Neural cell (in vitro differentiated cells): ENCODE measurements around the gene ST6GALNAC3. TPM values are rescaled to one million over a fixed set of nuclear protein-coding genes. Genes with fewer than 3 reads are reported as not detected.

Source experiments
- H2AFZ ChIP-seq: fragments of 200-600, 300-800 bp; sonication (generic), shearing (Covaris generic); 2 replicates; pipeline ENCODE4 v1.6.0; 2014; ENCODE audit warnings: low read depth, mild to moderate bottlenecking, antibody characterized with exemption, low read length, moderate library complexity
- H3F3A ChIP-seq: fragments of 200-600 bp; shearing (Covaris generic); 2 replicates; pipeline ENCODE4 v1.6.1; 2016; ENCODE audit warnings: mild to moderate bottlenecking, moderate library complexity, mixed read lengths, antibody characterized with exemption, low read length; ENCODE audit not compliant: insufficient read depth, poor library complexity, severe bottlenecking
- H3K27ac ChIP-seq: fragments of 200-600, 300-800 bp; sonication (generic), shearing (Covaris generic); 2 replicates; pipeline ENCODE4 v1.5.1; 2014; ENCODE audit warnings: mild to moderate bottlenecking, low read length, moderate library complexity
- H3K27me3 ChIP-seq: fragments of 300-800, 200-600 bp; sonication (generic), shearing (Covaris generic); 2 replicates; pipeline ENCODE4 v1.6.0; 2014; ENCODE audit warnings: mild to moderate bottlenecking, low read depth, low read length, moderate library complexity; ENCODE audit not compliant: insufficient read depth
- H3K36me3 ChIP-seq: fragments of 300-800, 200-600 bp; sonication (generic), shearing (Covaris generic); 2 replicates; pipeline ENCODE4 v1.5.1; 2014; ENCODE audit warnings: mild to moderate bottlenecking, antibody characterized with exemption, low read length, moderate library complexity; ENCODE audit not compliant: insufficient read depth
- H3K4me2 ChIP-seq: fragments of 300-800, 200-600 bp; sonication (generic), shearing (Covaris generic); 2 replicates; pipeline ENCODE4 v1.6.0; 2014; ENCODE audit warnings: mild to moderate bottlenecking, low read length
- H3K4me3 ChIP-seq: fragments of 300-800, 200-600 bp; sonication (generic), shearing (Covaris generic); 2 replicates; pipeline ENCODE4 v1.5.1; 2014; ENCODE audit warnings: mild to moderate bottlenecking, low read length, moderate library complexity
- H3K79me2 ChIP-seq: fragments of 200-600 bp; shearing (Covaris generic); replicated peaks from 2 replicates; pipeline ENCODE4 v1.6.0; 2014; ENCODE audit warnings: mild to moderate bottlenecking, low read length, moderate library complexity; ENCODE audit not compliant: insufficient read depth
- H3K9ac ChIP-seq: fragments of 300-800, 200-600 bp; sonication (generic), shearing (Covaris generic); 2 replicates; pipeline ENCODE4 v1.6.1; 2016; ENCODE audit warnings: mild to moderate bottlenecking, low read length, mixed read lengths
- H3K9me2 ChIP-seq: fragments of 200-600 bp; shearing (Covaris generic); 2 replicates; pipeline ENCODE4 v1.6.1; 2016; ENCODE audit warnings: mild to moderate bottlenecking, low read length, mixed read lengths; ENCODE audit not compliant: insufficient read depth
- H3K9me3 ChIP-seq: fragments of 200-600, 300-800 bp; sonication (generic), shearing (Covaris generic); 2 replicates; pipeline ENCODE4 v1.6.1; 2016; ENCODE audit warnings: mild to moderate bottlenecking, mixed run types, low read length, moderate library complexity, mixed read lengths
- H4K20me1 ChIP-seq: fragments of 200-600 bp; shearing (Covaris generic); 2 replicates; pipeline ENCODE4 v1.6.1; 2016; ENCODE audit warnings: mild to moderate bottlenecking, mixed run types; ENCODE audit not compliant: insufficient read depth
- CTCF ChIP-seq: fragments of 450-650 bp; IDR thresholded peaks from 2 replicates; pipeline ENCODE4 v1.5.1; 2014; ENCODE audit warnings: antibody characterized with exemption, mild to moderate bottlenecking, moderate library complexity; ENCODE audit not compliant: poor library complexity, severe bottlenecking
- EP300 ChIP-seq: fragments of 450-650 bp; conservative IDR thresholded peaks from 2 replicates; pipeline ENCODE4 v1.6.1; 2014; ENCODE audit warnings: antibody characterized with exemption, mild to moderate bottlenecking, moderate library complexity; ENCODE audit not compliant: poor library complexity, severe bottlenecking
- EZH2 ChIP-seq: fragments of 200-600, 300-800 bp; shearing (Covaris generic), sonication (generic); IDR thresholded peaks from 2 replicates; pipeline ENCODE4 v1.6.1; 2014; ENCODE audit warnings: antibody characterized with exemption, low read length, borderline replicate concordance, mild to moderate bottlenecking; ENCODE audit not compliant: insufficient read depth, poor library complexity, severe bottlenecking
- MXI1 ChIP-seq: fragments of 450-650 bp; conservative IDR thresholded peaks from 2 replicates; pipeline ENCODE4 v1.6.1; 2014; ENCODE audit warnings: antibody characterized with exemption, mild to moderate bottlenecking; ENCODE audit not compliant: poor library complexity, severe bottlenecking
- POLR2AphosphoS5 ChIP-seq: IDR thresholded peaks from 2 replicates; pipeline ENCODE4 v1.6.1; 2012
- RAD21 ChIP-seq: fragments of 450-650 bp; conservative IDR thresholded peaks from 2 replicates; pipeline ENCODE4 v1.6.1; 2014; ENCODE audit warnings: antibody characterized with exemption, mild to moderate bottlenecking, moderate library complexity
- SMC3 ChIP-seq: fragments of 450-650 bp; conservative IDR thresholded peaks from 2 replicates; pipeline ENCODE4 v1.6.1; 2014; ENCODE audit warnings: antibody characterized with exemption, mild to moderate bottlenecking, moderate library complexity; ENCODE audit not compliant: poor library complexity
- TAF1 ChIP-seq: IDR thresholded peaks from 2 replicates; pipeline ENCODE4 v1.6.1; 2012; ENCODE audit warnings: low read depth
- polyA plus RNA-seq: library from polyadenylated mRNA; depleted of rRNA; stranded (reverse); fragments of >200 nt; gene quantifications from 2 replicates; pipeline ENCODE4 v1.2.3, GENCODE V29; 2014
- TF ChIP-seq, protein P1 (sequence below): IDR thresholded peaks from 2 replicates; pipeline ENCODE4 v1.6.1; 2012; ENCODE audit warnings: borderline replicate concordance

Gene ST6GALNAC3
- polyA plus RNA-seq, 1 donor from 2014 or later: 3.6 TPM

- Histone ChIP-seq H3K9me3 (no peaks in the 10 kb centered on the region), H4K20me1 (no peaks in the 10 kb centered on the region), H3K27me3 (no peaks in the 10 kb centered on the region), H3K9ac (no peak overlapping the region), H3K36me3 (no peaks in the 10 kb centered on the region), H3K79me2 (no peaks in the 10 kb centered on the region), H3K9me2 (no peaks in the 10 kb centered on the region), H3K27ac (no peak overlapping the region), H3K4me3 (no peak overlapping the region), H3K4me2 (no peak overlapping the region), H2AFZ (no peak overlapping the region), H3F3A (no peaks in the 10 kb centered on the region)
- TF ChIP-seq CTCF (no peak), EZH2 (no peak), RAD21 (no peak), EP300 (no peak), SMC3 (no peak), POLR2AphosphoS5 (no peak), MXI1 (no peak), TAF1 (no peak)
- TF ChIP-seq, protein P1, sequence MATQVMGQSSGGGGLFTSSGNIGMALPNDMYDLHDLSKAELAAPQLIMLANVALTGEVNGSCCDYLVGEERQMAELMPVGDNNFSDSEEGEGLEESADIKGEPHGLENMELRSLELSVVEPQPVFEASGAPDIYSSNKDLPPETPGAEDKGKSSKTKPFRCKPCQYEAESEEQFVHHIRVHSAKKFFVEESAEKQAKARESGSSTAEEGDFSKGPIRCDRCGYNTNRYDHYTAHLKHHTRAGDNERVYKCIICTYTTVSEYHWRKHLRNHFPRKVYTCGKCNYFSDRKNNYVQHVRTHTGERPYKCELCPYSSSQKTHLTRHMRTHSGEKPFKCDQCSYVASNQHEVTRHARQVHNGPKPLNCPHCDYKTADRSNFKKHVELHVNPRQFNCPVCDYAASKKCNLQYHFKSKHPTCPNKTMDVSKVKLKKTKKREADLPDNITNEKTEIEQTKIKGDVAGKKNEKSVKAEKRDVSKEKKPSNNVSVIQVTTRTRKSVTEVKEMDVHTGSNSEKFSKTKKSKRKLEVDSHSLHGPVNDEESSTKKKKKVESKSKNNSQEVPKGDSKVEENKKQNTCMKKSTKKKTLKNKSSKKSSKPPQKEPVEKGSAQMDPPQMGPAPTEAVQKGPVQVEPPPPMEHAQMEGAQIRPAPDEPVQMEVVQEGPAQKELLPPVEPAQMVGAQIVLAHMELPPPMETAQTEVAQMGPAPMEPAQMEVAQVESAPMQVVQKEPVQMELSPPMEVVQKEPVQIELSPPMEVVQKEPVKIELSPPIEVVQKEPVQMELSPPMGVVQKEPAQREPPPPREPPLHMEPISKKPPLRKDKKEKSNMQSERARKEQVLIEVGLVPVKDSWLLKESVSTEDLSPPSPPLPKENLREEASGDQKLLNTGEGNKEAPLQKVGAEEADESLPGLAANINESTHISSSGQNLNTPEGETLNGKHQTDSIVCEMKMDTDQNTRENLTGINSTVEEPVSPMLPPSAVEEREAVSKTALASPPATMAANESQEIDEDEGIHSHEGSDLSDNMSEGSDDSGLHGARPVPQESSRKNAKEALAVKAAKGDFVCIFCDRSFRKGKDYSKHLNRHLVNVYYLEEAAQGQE: no peak
These were observed 7.5 kb downstream of the ST6GALNAC3 start for GRCh38 chr1:76082062-76082461.

- Histone ChIP-seq H3K9me3 (no peaks in the 10 kb centered on the region), H3K27ac (no peak overlapping the region), H2AFZ (no peak overlapping the region), H3F3A (no peaks in the 10 kb centered on the region), H3K36me3 (no peaks in the 10 kb centered on the region), H3K79me2 (no peaks in the 10 kb centered on the region), H3K9ac (no peak overlapping the region), H3K27me3 (no peaks in the 10 kb centered on the region), H3K9me2 (no peaks in the 10 kb centered on the region), H4K20me1 (no peaks in the 10 kb centered on the region), H3K4me3 (no peak overlapping the region), H3K4me2 (no peak overlapping the region)
- no peak for TF ChIP-seq POLR2AphosphoS5
- no peak for TF ChIP-seq EP300
- TF ChIP-seq EZH2: no peak
- no peak for TF ChIP-seq MXI1
- TF ChIP-seq, protein P1: no peak
- no peak for TF ChIP-seq RAD21
- no peak for TF ChIP-seq CTCF
These were observed 8.6 kb downstream of the ST6GALNAC3 start for GRCh38 chr1:76083189-76083588.
